Measurements from ENCODE around the gene TNNC1. TPM values are rescaled to one million over a fixed set of nuclear protein-coding genes. Genes with fewer than 3 reads are reported as not detected.
A peak's percentile ranks its signal among the peaks of the same experiment; 100 is the strongest.

Gene TNNC1
- total RNA-seq, 2 donors from 2014 or later, result not detected

DNA sequence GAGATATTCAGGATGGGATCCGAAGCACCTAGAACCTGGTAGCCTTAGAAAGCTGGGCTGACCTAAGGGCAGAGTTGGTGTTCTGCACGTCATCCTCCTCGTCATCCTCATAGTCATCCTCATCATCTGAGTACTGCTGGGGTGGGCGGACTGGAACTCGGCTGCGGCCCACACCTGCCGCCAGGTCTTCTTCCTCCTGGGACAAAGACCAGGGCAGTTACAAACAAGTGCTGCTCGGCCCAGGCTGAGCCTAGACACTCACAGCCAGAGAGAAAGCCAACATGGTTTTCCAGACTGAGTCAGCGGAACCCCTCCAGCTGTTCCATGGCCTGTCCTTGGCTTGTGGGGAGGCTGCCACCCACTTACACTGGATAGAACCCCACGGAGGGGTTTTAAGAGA is 49.5 kb downstream of the TNNC1 start:
- ATAC-seq, result no peak
- no peaks in the 10 kb centered on the region for H3K9me3 Mint-ChIP-seq
- H3K27me3 Mint-ChIP-seq, result no peaks in the 10 kb centered on the region
- peak; percentile 8 for DNase-seq (ENCODE audit: low spot score)
- no peak overlapping the region for H3K4me3 Mint-ChIP-seq
- peaks cover 18 to 24% of the 10 kb centered on the region in 2 donors for H3K4me1 Mint-ChIP-seq (ENCODE audit: low read depth in 2 of 2)
- H3K27ac Mint-ChIP-seq, result no peak overlapping the region
- H3K36me3 Mint-ChIP-seq, result peaks cover 7% of the 10 kb centered on the region

DNA sequence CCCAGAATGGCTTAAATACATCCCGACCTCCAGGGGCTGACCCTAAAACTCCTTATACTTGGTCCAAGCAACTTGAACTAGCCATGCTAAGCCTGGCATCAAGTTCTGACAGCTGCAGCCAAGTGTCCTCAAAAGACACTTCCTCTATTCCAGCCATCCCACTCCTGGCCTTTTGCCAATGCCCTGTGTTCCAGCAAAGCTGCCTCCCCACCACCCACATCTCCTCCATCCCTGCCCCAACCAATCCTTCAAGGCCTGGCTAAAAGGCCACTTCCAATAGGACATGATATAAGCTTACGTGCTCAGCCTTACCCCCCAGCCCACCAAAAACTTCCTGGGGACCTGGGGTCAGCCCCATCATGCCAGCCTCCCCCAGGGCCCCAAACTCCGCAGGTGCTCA is 49.9 kb downstream of the TNNC1 start:
- Mint-ChIP-seq H3K36me3 (peaks cover 7% of the 10 kb centered on the region), H3K27me3 (no peaks in the 10 kb centered on the region), H3K27ac (no peak overlapping the region), H3K4me1 (ENCODE audit: low read depth in 2 of 2) (peaks cover 14 to 20% of the 10 kb centered on the region in 2 donors), H3K4me3 (no peak overlapping the region), H3K9me3 (no peaks in the 10 kb centered on the region)
- no peak for ATAC-seq
- no peak for DNase-seq (ENCODE audit: low spot score)

DNA sequence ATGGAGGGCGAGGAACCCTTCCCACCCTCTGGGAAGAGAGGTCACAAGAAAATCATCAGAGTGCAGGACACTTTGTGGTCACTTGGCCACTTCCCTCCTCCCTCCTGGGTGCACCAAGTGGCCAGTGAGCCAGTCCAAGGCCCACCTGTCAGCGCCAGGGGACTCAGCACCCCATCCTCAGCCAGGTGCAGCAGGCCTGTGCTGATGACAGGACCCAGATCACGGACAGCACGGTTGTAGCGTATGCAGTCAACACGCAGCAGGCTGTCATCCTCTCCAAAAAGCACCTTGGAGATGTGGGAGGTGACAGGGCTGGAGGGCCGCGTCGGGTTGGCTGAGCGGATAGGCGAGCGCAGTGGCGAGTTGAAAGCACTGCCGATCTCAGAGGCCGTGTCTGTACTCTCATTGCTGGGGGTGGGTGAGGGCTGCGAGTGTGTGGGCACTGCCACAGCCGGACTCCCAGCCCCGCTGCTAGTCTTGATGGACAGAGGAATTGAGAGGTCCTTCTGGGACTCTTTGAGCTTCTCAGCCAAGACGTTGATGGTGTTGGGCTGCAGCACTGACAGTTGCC is 50.5 kb downstream of the TNNC1 start:
- H3K36me3 Mint-ChIP-seq, result peaks cover 7% of the 10 kb centered on the region
- DNase-seq (ENCODE audit: low spot score), result peak; percentile 47
- no peak overlapping the region for H3K27ac Mint-ChIP-seq
- peaks cover 8 to 14% of the 10 kb centered on the region in 2 donors for H3K4me1 Mint-ChIP-seq (ENCODE audit: low read depth in 2 of 2)
- no peaks in the 10 kb centered on the region for H3K9me3 Mint-ChIP-seq
- no peaks in the 10 kb centered on the region for H3K27me3 Mint-ChIP-seq
- no peak overlapping the region for H3K4me3 Mint-ChIP-seq
- no peak for ATAC-seq

DNA sequence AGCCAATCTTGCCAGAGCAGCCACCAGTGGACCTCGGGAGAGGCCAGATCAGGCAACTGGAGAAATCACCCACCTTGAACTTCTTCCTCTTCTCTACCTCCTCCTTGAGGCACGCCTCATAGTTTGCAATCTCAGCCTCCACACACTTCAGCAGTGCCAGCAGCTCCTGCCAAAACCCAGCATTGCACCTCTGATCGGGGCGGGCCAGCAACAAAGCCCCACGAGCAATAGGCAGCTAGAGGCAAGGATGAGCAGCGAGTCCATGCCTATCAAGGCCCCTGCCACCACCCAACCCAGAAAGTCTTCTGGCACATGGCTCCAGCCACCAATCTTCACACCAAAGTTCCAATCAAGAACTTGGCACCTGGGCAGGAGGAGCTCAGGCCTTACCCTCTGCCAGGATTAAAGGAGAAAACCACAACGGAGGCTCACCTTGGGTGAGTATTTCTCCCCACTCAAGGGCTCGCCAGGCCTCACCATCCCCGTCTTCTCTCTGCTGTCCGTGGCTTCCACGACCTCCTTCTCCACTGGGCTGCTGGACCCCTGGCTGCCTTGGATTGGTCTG is 51.1 kb downstream of the TNNC1 start:
- H3K9me3 Mint-ChIP-seq, result no peaks in the 10 kb centered on the region
- no peak overlapping the region for H3K4me3 Mint-ChIP-seq
- peaks cover 2 to 9% of the 10 kb centered on the region in 2 donors for H3K4me1 Mint-ChIP-seq (ENCODE audit: low read depth in 2 of 2)
- H3K27me3 Mint-ChIP-seq, result no peaks in the 10 kb centered on the region
- DNase-seq (ENCODE audit: low spot score), result peak; percentile 6
- peaks cover 2% of the 10 kb centered on the region for H3K36me3 Mint-ChIP-seq
- no peak overlapping the region for H3K27ac Mint-ChIP-seq
- no peak for ATAC-seq

DNA sequence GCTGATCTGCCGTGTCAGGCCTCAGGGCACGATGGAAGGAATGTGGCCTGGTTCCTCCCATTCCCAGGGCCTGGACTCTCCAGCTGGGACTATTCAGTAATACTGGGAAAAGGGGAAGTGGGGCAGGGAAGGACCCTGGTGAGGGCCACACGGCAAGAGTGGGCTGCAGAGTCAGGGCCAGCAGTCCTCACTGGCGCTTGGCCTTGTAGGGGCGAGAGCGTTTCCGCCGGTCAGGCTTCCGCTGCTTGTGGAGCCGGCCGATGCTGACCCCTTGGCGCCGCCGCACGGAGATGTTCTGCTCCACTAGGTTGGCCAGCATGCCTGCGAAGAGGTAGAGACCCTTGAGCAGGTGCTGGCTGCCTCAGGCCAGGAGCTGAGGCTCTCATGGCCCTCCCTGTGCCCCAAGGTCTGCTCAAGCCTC is 51.7 kb downstream of the TNNC1 start:
- ATAC-seq, result no peak
- Mint-ChIP-seq H3K4me3 (no peak overlapping the region), H3K36me3 (no peaks in the 10 kb centered on the region), H3K9me3 (no peaks in the 10 kb centered on the region), H3K27me3 (no peaks in the 10 kb centered on the region), H3K4me1 (ENCODE audit: low read depth in 2 of 2) (peaks cover 0 to 8% of the 10 kb centered on the region in 2 donors), H3K27ac (no peak overlapping the region)
- no peak for DNase-seq (ENCODE audit: low spot score)

DNA sequence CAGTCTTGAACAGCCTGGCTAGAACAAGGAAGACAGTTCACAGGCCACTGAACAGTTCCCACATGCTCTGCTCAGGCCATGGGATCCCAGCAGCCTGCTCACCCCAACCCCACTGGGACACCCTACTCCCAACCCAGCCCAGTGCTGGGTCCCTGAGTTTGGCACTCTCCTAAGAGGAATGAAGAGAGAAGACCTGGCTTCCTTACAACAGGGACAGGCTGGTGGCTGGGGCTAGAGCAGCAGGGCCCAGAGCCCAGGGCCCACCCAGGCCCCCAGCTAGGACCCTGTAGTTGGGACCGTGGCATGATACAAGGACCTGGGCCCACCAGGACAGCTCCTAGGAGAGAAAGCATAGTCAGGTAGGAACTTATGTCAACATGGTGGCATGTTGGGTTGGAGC is 52.3 kb downstream of the TNNC1 start:
- no peak for ATAC-seq
- peak overlapping the region in 1 of 2 donors; percentile 50 for H3K27ac Mint-ChIP-seq

More for the DNA sequence above, 52.3 kb downstream of the TNNC1 start:
- peak; percentile 34 for DNase-seq (ENCODE audit: low spot score)
- H3K4me3 Mint-ChIP-seq, result no peak overlapping the region
- H3K9me3 Mint-ChIP-seq, result no peaks in the 10 kb centered on the region
- H3K4me1 Mint-ChIP-seq (ENCODE audit: low read depth in 2 of 2), result peaks cover 0 to 5% of the 10 kb centered on the region in 2 donors
- no peaks in the 10 kb centered on the region for H3K27me3 Mint-ChIP-seq
- H3K36me3 Mint-ChIP-seq, result no peaks in the 10 kb centered on the region

Other genes starting within 250 kb of the TNNC1 start
- under 1 TPM; 0.10 to 0.39 TPM for gene TLR9, start 228.4 kb downstream of the TNNC1 start, total RNA-seq
- 100 to 1,000 TPM in 1 of 2 donors, 10 to 100 TPM in 1; 90.3 to 117 TPM for gene TWF2, start 214.9 kb downstream of the TNNC1 start, total RNA-seq
- 10 to 100 TPM; 45.7 to 47.7 TPM for gene PPM1M, start 208.3 kb downstream of the TNNC1 start, total RNA-seq
- gene WDR82, start 175.4 kb downstream of the TNNC1 start, total RNA-seq, result 10 to 100 TPM; 82.8 to 87.4 TPM
- 10 to 100 TPM; 26.0 to 34.2 TPM for gene GLYCTK, start 166.2 kb downstream of the TNNC1 start, total RNA-seq
- gene DNAH1, start 137.7 kb downstream of the TNNC1 start, total RNA-seq, result 10 to 100 TPM; 24.3 to 35.4 TPM
- 100 to 1,000 TPM in 1 of 2 donors, 10 to 100 TPM in 1; 96.1 to 131 TPM for gene BAP1, start 44.0 kb downstream of the TNNC1 start, total RNA-seq
- gene PHF7, start 43.4 kb downstream of the TNNC1 start, total RNA-seq, result 10 to 100 TPM in 1 of 2 donors, 1 to 10 TPM in 1; 3.8 to 11.8 TPM
- gene SEMA3G, start 8.9 kb downstream of the TNNC1 start, total RNA-seq, result under 1 TPM in 1 of 2 donors, not detected in 1; 0.08 TPM
- gene NISCH, start 1.6 kb upstream of the TNNC1 start, total RNA-seq, result 100 to 1,000 TPM in 1 of 2 donors, 10 to 100 TPM in 1; 72.5 to 116 TPM
- under 1 TPM; 0.57 to 0.92 TPM for gene STAB1, start 41.3 kb upstream of the TNNC1 start, total RNA-seq
- gene NT5DC2, start 79.8 kb upstream of the TNNC1 start, total RNA-seq, result 100 to 1,000 TPM in 1 of 2 donors, 10 to 100 TPM in 1; 59.7 to 166 TPM
- 10 to 100 TPM in 1 of 2 donors, 1 to 10 TPM in 1; 6.7 to 18.0 TPM for gene UQCC5, start 82.6 kb upstream of the TNNC1 start, total RNA-seq
- 10 to 100 TPM; 85.3 to 95.4 TPM for gene PBRM1, start 231.9 kb upstream of the TNNC1 start, total RNA-seq
- 100 to 1,000 TPM; 153 to 225 TPM for gene GNL3, start 232.0 kb upstream of the TNNC1 start, total RNA-seq